Cardiac muscle cell (in vitro differentiated cells and primary cell): Measurements from ENCODE around the gene RHOU. TPM values are rescaled to one million over a fixed set of nuclear protein-coding genes. Genes with fewer than 3 reads are reported as not detected.

Experiments used
- DNase-seq, 2 donors: peaks; one replicate each; pipeline versions ENCODE4 v3.0.0 to v3.0.0-alpha.2; 2010 to 2017; ENCODE audit warnings: low read depth in 1 of 2, low spot score in 1 of 2
- H3K27ac ChIP-seq: fragments of 200-600 bp; sonication (generic); 2 replicates; pipeline ENCODE4 v1.5.1; 2016
- H3K27me3 ChIP-seq: fragments of 200-600 bp; sonication (generic); 2 replicates; pipeline ENCODE4 v1.6.0; 2016; ENCODE audit warnings: control low read depth
- H3K36me3 ChIP-seq: fragments of 200-600 bp; sonication (generic); 2 replicates; pipeline ENCODE4 v1.5.1; 2016; ENCODE audit warnings: control low read depth
- H3K4me1 ChIP-seq: fragments of 200-600 bp; sonication (generic); 2 replicates; pipeline ENCODE4 v1.8.1; 2017; ENCODE audit warnings: low read depth, mild to moderate bottlenecking, mixed run types
- H3K4me3 ChIP-seq: fragments of 200-600 bp; sonication (generic); 2 replicates; pipeline ENCODE4 v1.5.1; 2016; ENCODE audit warnings: mild to moderate bottlenecking
- H3K9me3 ChIP-seq: fragments of 200-600 bp; sonication (generic); 2 replicates; pipeline ENCODE4 v1.5.1; 2017; ENCODE audit warnings: low read depth, mild to moderate bottlenecking, control low read depth
- polyA plus RNA-seq: library from polyadenylated mRNA; unstranded; fragments of >200 nt; fragmentation: Nextera tagmentation; extraction: Ambion mirVana; gene quantifications from 2 replicates; pipeline ENCODE4 v1.2.1, GENCODE V29; 2016
- total RNA-seq: library from RNA; depleted of rRNA; stranded (reverse); fragments of >200 nt; gene quantifications from 2 replicates; pipeline ENCODE4 v1.2.3, GENCODE V29; 2016
- TF ChIP-seq, protein P1 (sequence below): IDR thresholded peaks from 2 replicates; pipeline ENCODE4 v1.5.1; 2012; ENCODE audit warnings: low read depth, mild to moderate bottlenecking, low read length

The RHOU gene
- total and polyA plus RNA-seq, 2 experiments from 2014 or later, result 1.2 to 2.3 TPM

DNA sequence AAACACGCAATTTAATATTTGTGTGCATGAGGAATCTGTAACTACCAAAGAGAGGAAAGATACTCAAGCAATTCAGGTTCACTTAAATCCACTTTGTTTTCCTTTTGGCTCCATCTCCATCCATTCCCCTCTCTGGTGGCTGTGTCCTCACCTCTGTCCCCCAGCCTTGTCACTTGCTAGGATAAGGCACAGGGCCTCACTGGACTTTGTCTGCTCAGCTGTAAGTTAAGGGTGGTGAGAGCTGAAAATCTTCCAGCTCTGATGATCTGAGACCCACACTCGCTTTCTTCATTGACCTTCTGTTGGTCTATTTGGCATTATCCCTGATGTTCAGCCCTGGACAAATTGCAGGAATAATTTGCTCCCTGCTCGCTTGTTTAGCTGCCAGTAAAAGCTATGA is 56.5 kb downstream of the RHOU start:
- Histone ChIP-seq H3K27me3 (peaks cover 67% of the 10 kb centered on the region), H3K4me1 (peaks cover 12% of the 10 kb centered on the region), H3K27ac (no peak overlapping the region), H3K36me3 (no peaks in the 10 kb centered on the region), H3K9me3 (no peaks in the 10 kb centered on the region), H3K4me3 (no peak overlapping the region)
- peak in 1 of 2 donors; percentile 59 for DNase-seq
- TF ChIP-seq, protein P1, sequence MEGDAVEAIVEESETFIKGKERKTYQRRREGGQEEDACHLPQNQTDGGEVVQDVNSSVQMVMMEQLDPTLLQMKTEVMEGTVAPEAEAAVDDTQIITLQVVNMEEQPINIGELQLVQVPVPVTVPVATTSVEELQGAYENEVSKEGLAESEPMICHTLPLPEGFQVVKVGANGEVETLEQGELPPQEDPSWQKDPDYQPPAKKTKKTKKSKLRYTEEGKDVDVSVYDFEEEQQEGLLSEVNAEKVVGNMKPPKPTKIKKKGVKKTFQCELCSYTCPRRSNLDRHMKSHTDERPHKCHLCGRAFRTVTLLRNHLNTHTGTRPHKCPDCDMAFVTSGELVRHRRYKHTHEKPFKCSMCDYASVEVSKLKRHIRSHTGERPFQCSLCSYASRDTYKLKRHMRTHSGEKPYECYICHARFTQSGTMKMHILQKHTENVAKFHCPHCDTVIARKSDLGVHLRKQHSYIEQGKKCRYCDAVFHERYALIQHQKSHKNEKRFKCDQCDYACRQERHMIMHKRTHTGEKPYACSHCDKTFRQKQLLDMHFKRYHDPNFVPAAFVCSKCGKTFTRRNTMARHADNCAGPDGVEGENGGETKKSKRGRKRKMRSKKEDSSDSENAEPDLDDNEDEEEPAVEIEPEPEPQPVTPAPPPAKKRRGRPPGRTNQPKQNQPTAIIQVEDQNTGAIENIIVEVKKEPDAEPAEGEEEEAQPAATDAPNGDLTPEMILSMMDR, result no peak

DNA sequence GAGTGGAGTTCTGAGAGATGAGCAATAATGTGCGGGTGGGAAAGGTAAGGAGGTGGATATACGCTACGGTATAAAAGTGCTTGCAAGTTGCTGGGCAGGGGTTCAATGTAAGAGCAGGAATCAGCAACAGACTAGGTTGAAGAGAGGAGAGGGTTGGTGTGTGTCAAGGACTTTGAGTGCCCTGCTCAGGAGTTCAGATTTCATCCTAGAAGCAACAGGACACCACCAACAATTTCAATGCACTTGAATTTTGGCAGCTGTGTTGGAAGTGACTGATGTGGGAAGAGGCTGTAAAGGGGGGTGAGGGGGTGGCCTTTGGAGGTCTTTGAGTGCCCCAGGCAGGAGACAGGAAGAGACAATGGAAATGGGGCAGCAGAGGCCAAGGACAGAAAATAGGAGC is 57.3 kb downstream of the RHOU start:
- H3K4me1 ChIP-seq, result peaks cover 12% of the 10 kb centered on the region
- TF ChIP-seq, protein P1, result no peak
- peaks cover 59% of the 10 kb centered on the region for H3K27me3 ChIP-seq
- H3K9me3 ChIP-seq, result no peaks in the 10 kb centered on the region
- no peak overlapping the region for H3K4me3 ChIP-seq
- DNase-seq, result peak in 1 of 2 donors; percentile 58
- H3K27ac ChIP-seq, result no peak overlapping the region
- no peaks in the 10 kb centered on the region for H3K36me3 ChIP-seq

DNA sequence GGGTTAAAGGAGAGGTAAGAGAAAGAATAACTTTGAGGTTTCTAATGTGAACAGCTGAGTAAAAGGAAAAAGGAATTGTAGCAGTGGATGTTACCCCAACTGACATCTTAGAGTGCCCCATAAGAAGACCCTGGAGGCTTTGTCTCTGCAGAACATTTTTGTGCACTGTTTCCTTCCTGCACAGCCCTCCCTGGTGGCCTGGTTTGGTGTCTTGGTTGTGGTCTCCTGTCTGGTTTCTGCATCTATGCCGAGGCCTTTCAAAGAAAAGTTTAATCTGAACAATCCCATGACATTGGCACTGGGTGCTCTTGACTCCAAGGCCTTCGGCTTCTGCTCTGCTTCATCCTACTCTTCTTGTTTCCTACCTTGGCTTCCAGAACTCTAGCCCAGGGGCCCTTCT is 57.8 kb downstream of the RHOU start:
- no peaks in the 10 kb centered on the region for H3K9me3 ChIP-seq
- H3K36me3 ChIP-seq, result no peaks in the 10 kb centered on the region
- TF ChIP-seq, protein P1, result no peak
- H3K27ac ChIP-seq, result no peak overlapping the region
- H3K27me3 ChIP-seq, result peaks cover 55% of the 10 kb centered on the region
- peaks cover 12% of the 10 kb centered on the region for H3K4me1 ChIP-seq
- DNase-seq, result no peak
- H3K4me3 ChIP-seq, result no peak overlapping the region

DNA sequence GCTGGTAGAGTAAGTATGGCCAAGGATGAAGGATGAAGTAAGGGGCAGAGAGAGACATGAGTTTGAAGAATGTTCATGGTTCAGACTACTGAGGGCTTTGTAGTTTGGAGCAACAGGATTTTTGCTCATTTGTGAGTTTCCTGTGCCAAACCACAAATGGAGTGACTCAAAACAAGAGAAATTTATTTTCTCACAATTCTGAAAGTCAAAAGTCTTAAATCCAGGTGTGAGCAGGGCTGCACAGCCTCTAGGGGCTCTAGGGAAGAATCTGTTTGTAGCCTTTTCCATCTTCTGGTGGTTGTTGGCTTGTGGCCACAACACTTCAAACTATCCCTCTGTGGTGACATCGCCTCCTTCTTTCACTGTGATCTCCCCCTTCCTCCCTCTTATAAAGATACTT is 58.9 kb downstream of the RHOU start:
- TF ChIP-seq, protein P1, result no peak
- Histone ChIP-seq H3K36me3 (no peaks in the 10 kb centered on the region), H3K27ac (no peak overlapping the region), H3K4me1 (peaks cover 12% of the 10 kb centered on the region), H3K9me3 (no peaks in the 10 kb centered on the region), H3K27me3 (peaks cover 43% of the 10 kb centered on the region), H3K4me3 (no peak overlapping the region)
- DNase-seq, result no peak

DNA sequence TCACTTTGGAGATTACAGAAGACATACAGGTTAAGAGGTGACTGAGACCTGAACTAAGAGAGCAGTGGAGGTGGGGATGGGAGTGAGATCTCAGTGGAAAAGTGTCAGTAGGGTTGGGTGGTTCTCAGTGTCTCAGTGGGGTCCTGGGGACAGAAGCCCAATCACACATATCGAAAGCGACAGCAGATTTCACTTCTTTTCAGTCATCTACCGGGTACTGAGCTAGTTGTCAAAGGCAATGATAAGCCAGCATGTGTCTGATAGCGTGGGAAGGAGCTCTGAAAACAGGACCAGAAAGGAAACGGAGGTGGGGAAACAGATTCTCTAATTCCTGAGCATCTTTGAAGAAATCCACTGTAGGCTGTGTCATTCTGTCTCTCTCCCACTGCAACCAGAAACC is 59.5 kb downstream of the RHOU start:
- H3K27me3 ChIP-seq, result peaks cover 42% of the 10 kb centered on the region
- TF ChIP-seq, protein P1, result no peak
- H3K27ac ChIP-seq, result no peak overlapping the region
- DNase-seq, result no peak
- H3K4me1 ChIP-seq, result peaks cover 12% of the 10 kb centered on the region
- no peaks in the 10 kb centered on the region for H3K36me3 ChIP-seq
- no peak overlapping the region for H3K4me3 ChIP-seq
- no peaks in the 10 kb centered on the region for H3K9me3 ChIP-seq

DNA sequence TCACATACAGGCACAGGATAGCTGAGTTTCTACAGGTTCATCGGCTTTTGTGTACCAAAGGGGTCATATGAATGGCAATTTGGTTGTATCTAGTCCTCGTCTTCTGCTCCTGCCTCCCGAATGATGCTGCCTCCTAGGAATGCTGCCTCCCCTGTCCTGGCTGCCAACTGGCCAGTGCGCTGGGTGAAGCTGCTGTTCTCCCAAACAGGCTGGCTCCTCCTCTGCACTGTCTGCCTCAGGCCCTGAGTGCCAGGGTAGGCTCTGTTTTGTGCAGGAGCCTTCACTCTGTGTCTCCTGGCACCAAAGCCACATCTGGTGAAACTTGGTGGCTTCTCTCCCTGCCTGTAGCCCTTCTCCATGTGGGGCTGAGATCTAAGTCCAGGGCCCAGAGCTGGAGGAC is 60.3 kb downstream of the RHOU start:
- H3K4me1 ChIP-seq, result peaks cover 12% of the 10 kb centered on the region

More for the DNA sequence above, 60.3 kb downstream of the RHOU start:
- TF ChIP-seq, protein P1, result no peak
- Histone ChIP-seq H3K36me3 (no peaks in the 10 kb centered on the region), H3K27me3 (peaks cover 35% of the 10 kb centered on the region), H3K9me3 (no peaks in the 10 kb centered on the region), H3K4me3 (no peak overlapping the region), H3K27ac (no peak overlapping the region)
- no peak for DNase-seq
